GM12878 (cell line): Measurements from ENCODE around the gene HAGHL. TPM values are rescaled to one million over a fixed set of nuclear protein-coding genes. Genes with fewer than 3 reads are reported as not detected.

Experiments used
- BCLAF1 ChIP-seq: fragments of 450-650 bp; IDR thresholded peaks from 2 replicates; pipeline ENCODE4 v1.6.1; 2017; ENCODE audit warnings: antibody characterized with exemption, mild to moderate bottlenecking, moderate library complexity
- CHD2 ChIP-seq: IDR thresholded peaks from 2 replicates; pipeline ENCODE4 v1.6.1; 2011; ENCODE audit warnings: low read depth, low read length, improper control_type of control experiment, borderline replicate concordance
- E2F4 ChIP-seq: IDR thresholded peaks from 2 replicates; pipeline ENCODE4 v1.6.1; 2012; ENCODE audit warnings: low read depth, low read length, improper control_type of control experiment
- KDM1A ChIP-seq: fragments of 200-600 bp; sonication (generic); IDR thresholded peaks from 2 replicates; pipeline ENCODE4 v1.6.1; 2016; ENCODE audit warnings: borderline replicate concordance
- MEF2B ChIP-seq: fragments of 450-650 bp; IDR thresholded peaks from 2 replicates; pipeline ENCODE4 v1.6.1; 2018; ENCODE audit warnings: mild to moderate bottlenecking, moderate library complexity; ENCODE audit not compliant: partially characterized antibody, poor library complexity, severe bottlenecking
- MTA2 ChIP-seq: fragments of 450-650 bp; IDR thresholded peaks from 2 replicates; pipeline ENCODE4 v1.6.1; 2016; ENCODE audit warnings: low read depth, mild to moderate bottlenecking, moderate library complexity
- MTA3 ChIP-seq: IDR thresholded peaks from 2 replicates; pipeline ENCODE4 v1.6.1; 2012; ENCODE audit warnings: low read length, inconsistent platforms, borderline replicate concordance
- MYB ChIP-seq: fragments of 150-350 bp; IDR thresholded peaks from 2 replicates; pipeline ENCODE4 v1.6.1; 2014; ENCODE audit warnings: mild to moderate bottlenecking, low read depth, low read length, borderline replicate concordance
- MYC ChIP-seq: IDR thresholded peaks from 2 replicates; pipeline ENCODE4 v1.6.1; 2011; ENCODE audit warnings: mild to moderate bottlenecking, low read length, moderate library complexity, inconsistent platforms; ENCODE audit not compliant: insufficient read depth, insufficient replicate concordance, insufficient read length, severe bottlenecking
- NFIC ChIP-seq: IDR thresholded peaks from 2 replicates; pipeline ENCODE4 v1.6.1; 2012; ENCODE audit warnings: low read depth, mild to moderate bottlenecking, inconsistent platforms, low read length, moderate library complexity
- NR2C2 ChIP-seq: IDR thresholded peaks from 2 replicates; pipeline ENCODE4 v1.6.1; 2011; ENCODE audit warnings: borderline replicate concordance, low read depth; ENCODE audit not compliant: control insufficient read depth, insufficient read length
- PBX3 ChIP-seq: IDR thresholded peaks from 2 replicates; pipeline ENCODE4 v1.6.1; 2011; ENCODE audit warnings: mild to moderate bottlenecking, low read depth, low read length, moderate library complexity; ENCODE audit not compliant: insufficient replicate concordance
- RB1 ChIP-seq: fragments of 450-650 bp; formaldehyde crosslinking; IDR thresholded peaks from 2 replicates; pipeline ENCODE4 v1.6.1; 2017; ENCODE audit warnings: mild to moderate bottlenecking, borderline replicate concordance
- SMC3 ChIP-seq: IDR thresholded peaks from 2 replicates; pipeline ENCODE4 v1.6.1; 2011; ENCODE audit warnings: low read length, improper control_type of control experiment, borderline replicate concordance
- USF2 ChIP-seq: IDR thresholded peaks from 2 replicates; pipeline ENCODE4 v1.6.1; 2011; ENCODE audit warnings: low read depth, low read length, improper control_type of control experiment, borderline replicate concordance
- WRNIP1 ChIP-seq: IDR thresholded peaks from 2 replicates; pipeline ENCODE4 v1.6.1; 2011; ENCODE audit warnings: low read depth, low read length, improper control_type of control experiment, borderline replicate concordance
- ZNF274 ChIP-seq: IDR thresholded peaks from one replicate; pipeline ENCODE4 v1.8.0; 2011; ENCODE audit not compliant: insufficient read length, insufficient read depth
- ZNF384 ChIP-seq: IDR thresholded peaks from 2 replicates; pipeline ENCODE4 v1.6.1; 2012; ENCODE audit warnings: low read depth, mild to moderate bottlenecking, low read length, improper control_type of control experiment, borderline replicate concordance
- ZNF592 ChIP-seq: fragments of 450-650 bp; IDR thresholded peaks from 2 replicates; pipeline ENCODE4 v1.6.1; 2017; ENCODE audit warnings: mild to moderate bottlenecking, moderate library complexity
- polyA plus RNA-seq, 11 experiments: library from polyadenylated mRNA; depleted of rRNA in 4 of 11; unstranded in 6 of 11; stranded (reverse) in 5 of 11; fragments of >200 nt; fragmentation: Nextera tagmentation in 4 of 11; fragmentation: Illumina TruSeq in 1 of 11; extraction: Ambion mirVana in 4 of 11; extraction: Trizol in 1 of 11; gene quantifications; 1 replicate in 1 of 11; 2 replicates in 10 of 11; pipeline versions ENCODE4 v1.2.1 to v1.2.3, GENCODE V29; 2011 to 2016; ENCODE audit warnings: inconsistent platforms in 2 of 11, missing spikeins in 2 of 11, low read depth in 1 of 11
- total RNA-seq, 4 experiments: library from RNA; depleted of rRNA in 3 of 4; stranded (reverse); fragments of >200 nt in 3 of 4; fragmentation: Illumina TruSeq in 1 of 4; extraction: Trizol in 1 of 4; gene quantifications; 2 replicates each; pipeline versions ENCODE4 v1.2.1 to v1.2.3, GENCODE V29; 2013 to 2021

The HAGHL gene
- total and polyA plus RNA-seq, 10 of the 15 experiments (the other 5 are each of a cell fraction or from before 2014, with no cell fraction given), result 0.23 to 44.6 (median 16.4) TPM

GRCh38 chr16:684071-684794 is 42.7 kb upstream of the HAGHL start, which contains the start of gene JMJD8 (continued):
- TF ChIP-seq MTA3 (no peak), MYC (peak; percentile 57), SMC3 (no peak), USF2 (no peak), ZNF592 (no peak), NR2C2 (no peak), ZNF274 (no peak), MEF2B (peak; percentile 68), MTA2 (no peak), MYB (no peak), PBX3 (no peak), RB1 (peak; percentile 63; the same call in 1 of the 2 replicates), CHD2 (peak; percentile 87), ZNF384 (no peak), BCLAF1 (no peak), NFIC (no peak), E2F4 (no peak), WRNIP1 (no peak), KDM1A (no peak)
